ENCODE measurements around the gene CACUL1.
A peak's percentile ranks its signal among the peaks of the same experiment; 100 is the strongest.
"Not testable (repeated sequence)": the region's sequence is repeated elsewhere in the genome, so short reads cannot be mapped to it uniquely, and the experiment has no call there.

Gene CACUL1

DNA sequence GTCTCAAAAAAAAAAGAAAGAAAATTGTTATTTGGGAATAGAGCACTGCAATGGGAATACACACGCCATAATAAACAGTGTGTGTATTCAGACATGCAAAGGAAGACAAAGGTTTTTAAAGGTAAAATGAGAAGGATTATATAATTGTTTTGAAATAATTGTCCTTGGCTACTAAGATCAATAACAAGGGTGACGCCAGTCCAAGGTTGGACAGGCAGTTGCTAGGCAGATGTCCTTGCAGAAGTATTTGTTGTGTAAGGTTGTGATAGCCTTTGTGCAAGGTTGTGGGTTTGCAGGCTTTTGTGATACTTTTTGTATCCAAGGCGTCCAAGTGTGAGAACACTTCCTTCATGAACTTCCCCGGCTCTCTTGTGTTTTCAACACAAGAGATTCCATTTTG lies 87.0 kb downstream of the CACUL1 start:
- Mint-ChIP-seq H3K9me3 (no peaks in the 10 kb centered on the region), H3K4me1 (peaks cover 5% of the 10 kb centered on the region), H3K27me3 (peaks cover 25% of the 10 kb centered on the region), H3K4me3 (no peak overlapping the region), H3K36me3 (ENCODE audit: insufficient read depth) (peaks cover 7% of the 10 kb centered on the region), H3K27ac (ENCODE audit: low read depth) (no peak overlapping the region)
- no peak for DNase-seq (ENCODE audit: low spot score in 2 of 2)
- no peak for ATAC-seq (replicated peaks; ENCODE audit: extremely low read depth, poor library complexity, severe bottlenecking)

DNA sequence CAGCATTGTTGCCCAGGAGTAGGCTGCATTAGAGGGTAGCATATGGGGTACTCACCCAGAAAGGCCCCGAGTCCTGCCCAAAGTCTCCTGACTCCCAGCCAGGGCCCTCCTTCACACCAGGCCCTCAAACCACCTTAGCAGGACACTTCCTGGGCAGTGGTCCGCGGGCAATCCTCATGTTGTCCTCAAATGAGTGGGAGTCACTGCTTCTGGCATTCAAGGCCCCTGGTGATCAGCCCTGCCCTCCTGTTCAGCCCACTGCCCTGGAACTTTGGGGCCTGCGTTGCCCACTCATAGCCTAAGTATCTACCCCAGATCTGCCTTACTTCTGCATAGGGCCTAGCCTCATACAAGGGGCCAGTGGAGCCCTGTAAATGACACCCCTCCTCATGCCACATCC lies 88.4 kb downstream of the CACUL1 start:
- H3K4me3 Mint-ChIP-seq = no peak overlapping the region
- no peak overlapping the region for H3K27ac Mint-ChIP-seq (ENCODE audit: low read depth)
- H3K36me3 Mint-ChIP-seq (ENCODE audit: insufficient read depth) = peaks cover 7% of the 10 kb centered on the region
- no peak for DNase-seq (ENCODE audit: low spot score in 2 of 2)
- peaks cover 6% of the 10 kb centered on the region for H3K9me3 Mint-ChIP-seq
- peaks cover 12% of the 10 kb centered on the region for H3K4me1 Mint-ChIP-seq
- ATAC-seq (replicated peaks; ENCODE audit: extremely low read depth, poor library complexity, severe bottlenecking) = no peak
- H3K27me3 Mint-ChIP-seq = peaks cover 39% of the 10 kb centered on the region

DNA sequence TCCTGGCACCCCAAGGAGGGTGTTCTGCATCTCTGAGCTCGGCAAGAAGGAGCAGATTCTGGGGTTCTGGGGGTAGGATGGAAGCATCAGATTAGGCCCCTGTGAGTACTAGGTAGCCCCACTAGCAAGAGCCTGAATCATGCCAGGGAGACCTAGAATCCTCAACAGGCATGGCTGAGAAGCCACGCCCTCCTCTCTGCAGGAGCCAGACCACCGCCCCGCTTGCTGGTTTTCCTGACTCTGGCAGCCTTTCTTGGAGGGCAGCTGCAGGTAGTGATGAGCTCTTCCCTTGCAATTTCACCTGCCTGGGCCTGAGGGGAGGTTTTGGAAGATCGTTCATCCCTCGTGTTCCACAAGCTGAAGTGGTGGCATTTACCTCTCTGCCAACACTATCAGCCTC lies 90.4 kb downstream of the CACUL1 start:
- Mint-ChIP-seq H3K36me3 (ENCODE audit: insufficient read depth) (peaks cover 7% of the 10 kb centered on the region), H3K9me3 (peaks cover 7% of the 10 kb centered on the region), H3K27me3 (peaks cover 42% of the 10 kb centered on the region), H3K4me3 (no peak overlapping the region), H3K27ac (ENCODE audit: low read depth) (no peak overlapping the region), H3K4me1 (peaks cover 16% of the 10 kb centered on the region)
- DNase-seq (ENCODE audit: low spot score in 2 of 2) (no peak), ATAC-seq (replicated peaks; ENCODE audit: extremely low read depth, poor library complexity, severe bottlenecking) (no peak)

DNA sequence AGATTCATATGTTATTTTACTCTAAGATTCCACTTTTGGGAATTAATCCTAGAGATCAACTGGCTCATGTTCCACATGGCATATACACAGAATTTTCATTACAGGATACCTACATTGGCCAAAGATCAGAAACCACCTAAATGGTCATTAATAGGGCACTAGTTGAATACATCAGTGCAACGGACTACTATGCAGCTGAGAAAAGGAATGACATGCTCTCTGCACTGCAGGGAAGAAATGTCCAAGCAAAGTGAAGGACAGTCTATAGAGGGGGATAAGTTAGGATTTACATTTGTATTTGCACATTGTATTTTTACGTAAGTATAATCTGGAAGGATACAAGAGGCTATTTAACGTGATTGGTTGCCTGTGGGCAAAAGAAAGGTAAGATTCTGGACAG lies 91.6 kb downstream of the CACUL1 start:
- DNase-seq (ENCODE audit: low spot score in 2 of 2) (no peak), ATAC-seq (replicated peaks; ENCODE audit: extremely low read depth, poor library complexity, severe bottlenecking) (no peak)
- H3K27me3 Mint-ChIP-seq = peaks cover 45% of the 10 kb centered on the region
- no peak overlapping the region for H3K27ac Mint-ChIP-seq (ENCODE audit: low read depth)
- peaks cover 7% of the 10 kb centered on the region for H3K9me3 Mint-ChIP-seq
- no peak overlapping the region for H3K4me3 Mint-ChIP-seq
- H3K4me1 Mint-ChIP-seq = peaks cover 18% of the 10 kb centered on the region
- H3K36me3 Mint-ChIP-seq (ENCODE audit: insufficient read depth) = peaks cover 8% of the 10 kb centered on the region

DNA sequence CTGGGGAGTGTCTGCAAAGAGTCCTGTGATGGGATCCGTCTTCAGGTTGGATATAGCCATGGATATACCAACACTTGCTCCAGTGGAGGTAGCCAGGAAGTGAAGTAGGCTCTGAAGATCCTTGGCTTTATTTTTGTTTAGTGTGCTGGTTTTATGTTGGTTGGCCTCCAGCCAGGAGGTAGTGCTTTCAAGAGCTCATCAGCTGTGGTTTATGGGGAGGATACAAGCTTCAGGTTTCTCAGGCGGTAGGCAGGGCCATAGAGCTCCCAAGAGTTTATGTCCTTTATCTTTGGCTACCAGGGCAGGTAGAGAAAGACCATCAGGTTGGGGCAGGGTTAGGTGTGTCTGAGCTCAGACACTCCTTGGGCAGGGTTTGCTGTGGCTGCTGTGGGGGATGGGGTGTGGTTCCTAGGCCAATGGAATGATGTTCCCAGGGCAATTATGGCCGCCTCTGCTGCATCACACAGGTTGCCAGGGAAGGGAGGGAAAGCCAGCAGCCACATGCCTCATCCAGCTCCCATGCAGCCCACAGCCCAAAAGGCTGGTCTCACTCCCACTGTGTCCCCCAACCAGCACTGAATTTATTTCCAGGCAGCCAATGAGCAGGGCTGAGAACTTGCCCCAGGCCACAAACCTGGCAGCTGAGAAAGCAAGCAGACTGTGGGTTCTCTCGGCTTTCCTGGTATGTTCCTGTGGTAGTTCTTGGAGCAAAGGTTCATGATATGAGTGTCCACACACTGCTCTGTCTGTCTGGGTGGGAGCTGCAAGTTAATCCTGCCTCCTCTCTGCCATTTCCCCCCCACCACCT lies 92.3 kb downstream of the CACUL1 start:
- Mint-ChIP-seq H3K27me3 (peaks cover 53% of the 10 kb centered on the region), H3K36me3 (ENCODE audit: insufficient read depth) (peaks cover 8% of the 10 kb centered on the region), H3K9me3 (peaks cover 7% of the 10 kb centered on the region), H3K4me3 (no peak overlapping the region), H3K4me1 (peaks cover 24% of the 10 kb centered on the region), H3K27ac (ENCODE audit: low read depth) (no peak overlapping the region)
- DNase-seq (ENCODE audit: low spot score in 2 of 2) = no peak
- ATAC-seq (replicated peaks; ENCODE audit: extremely low read depth, poor library complexity, severe bottlenecking) = no peak

DNA sequence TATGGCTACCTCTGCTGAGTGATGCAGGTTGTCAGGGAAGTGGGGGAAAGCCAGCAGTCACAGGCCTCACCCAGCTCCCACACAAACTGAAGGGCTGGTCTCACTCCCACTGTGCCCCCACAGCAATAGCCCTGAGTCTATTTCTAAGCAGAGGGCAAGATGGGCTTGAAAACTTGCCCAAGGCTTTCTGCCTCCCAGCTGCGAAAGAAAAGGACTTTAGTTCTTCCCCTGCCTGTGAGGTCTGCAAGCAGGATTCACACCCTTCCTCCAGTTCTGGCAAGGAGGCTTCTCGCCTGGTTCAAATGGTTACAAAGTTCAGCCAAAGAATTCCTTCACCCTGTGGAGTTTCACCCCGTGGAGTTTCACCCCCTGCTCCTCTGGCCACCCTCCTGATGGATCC lies 96.0 kb downstream of the CACUL1 start:
- Mint-ChIP-seq H3K27ac (ENCODE audit: low read depth) (no peak overlapping the region), H3K36me3 (ENCODE audit: insufficient read depth) (peaks cover 2% of the 10 kb centered on the region), H3K27me3 (peaks cover 74% of the 10 kb centered on the region), H3K4me1 (peaks cover 24% of the 10 kb centered on the region), H3K4me3 (peak overlapping the region; percentile 16), H3K9me3 (peaks cover 7% of the 10 kb centered on the region)
- DNase-seq (ENCODE audit: low spot score in 2 of 2) (no peak), ATAC-seq (replicated peaks; ENCODE audit: extremely low read depth, poor library complexity, severe bottlenecking) (no peak)

DNA sequence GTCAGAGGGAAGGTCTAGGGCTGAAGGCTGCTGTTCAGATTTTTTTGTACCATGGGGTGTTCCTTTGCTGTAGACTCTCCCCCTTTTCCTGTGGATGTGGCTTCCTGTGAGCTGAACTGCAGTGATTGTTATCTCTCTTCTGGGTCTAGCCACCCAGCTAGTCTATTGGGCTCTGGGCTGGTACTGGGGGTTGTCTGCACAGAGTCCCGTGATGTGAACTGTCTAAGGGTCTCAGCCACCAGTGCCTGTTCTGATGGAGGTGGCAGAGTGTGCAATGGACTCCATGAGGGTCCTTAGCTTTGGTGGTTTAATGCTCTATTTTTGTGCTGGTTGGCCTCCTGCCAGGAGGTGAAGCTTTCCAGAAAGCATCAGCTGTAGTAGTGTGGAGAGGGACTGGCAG lies 96.6 kb downstream of the CACUL1 start:
- Mint-ChIP-seq H3K4me3 (peak overlapping the region; percentile 14), H3K27me3 (peaks cover 74% of the 10 kb centered on the region), H3K4me1 (peaks cover 24% of the 10 kb centered on the region)
- H3K27ac Mint-ChIP-seq (ENCODE audit: low read depth); H3K36me3 Mint-ChIP-seq (ENCODE audit: insufficient read depth); DNase-seq (ENCODE audit: low spot score in 2 of 2); ATAC-seq (replicated peaks; ENCODE audit: extremely low read depth, poor library complexity, severe bottlenecking); H3K9me3 Mint-ChIP-seq: not testable (repeated sequence)

DNA sequence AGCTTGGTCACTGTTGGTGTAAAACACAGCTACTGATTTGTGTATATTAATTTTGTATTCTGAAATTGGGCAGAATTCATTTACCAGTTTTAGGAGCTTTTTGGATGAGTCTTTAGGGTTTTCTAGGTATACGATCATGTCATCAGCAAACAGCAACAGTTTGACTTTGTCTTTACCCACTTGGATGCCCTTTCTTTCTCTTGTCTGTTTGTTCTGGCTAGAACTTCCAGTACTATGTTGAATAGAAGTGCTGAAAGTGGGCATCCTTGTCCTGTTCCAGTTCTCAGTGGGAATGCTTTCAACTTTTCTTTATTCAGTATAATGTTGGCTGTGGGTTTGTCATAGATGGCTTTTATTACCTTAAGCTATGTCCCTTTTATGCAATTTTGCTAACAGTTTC lies 109.5 kb downstream of the CACUL1 start:
- not testable (repeated sequence) for ATAC-seq (replicated peaks; ENCODE audit: extremely low read depth, poor library complexity, severe bottlenecking); DNase-seq (ENCODE audit: low spot score in 2 of 2); H3K36me3 Mint-ChIP-seq (ENCODE audit: insufficient read depth); H3K4me1 Mint-ChIP-seq; H3K27ac Mint-ChIP-seq (ENCODE audit: low read depth); H3K4me3 Mint-ChIP-seq; H3K9me3 Mint-ChIP-seq
- peaks cover 66% of the 10 kb centered on the region for H3K27me3 Mint-ChIP-seq

DNA sequence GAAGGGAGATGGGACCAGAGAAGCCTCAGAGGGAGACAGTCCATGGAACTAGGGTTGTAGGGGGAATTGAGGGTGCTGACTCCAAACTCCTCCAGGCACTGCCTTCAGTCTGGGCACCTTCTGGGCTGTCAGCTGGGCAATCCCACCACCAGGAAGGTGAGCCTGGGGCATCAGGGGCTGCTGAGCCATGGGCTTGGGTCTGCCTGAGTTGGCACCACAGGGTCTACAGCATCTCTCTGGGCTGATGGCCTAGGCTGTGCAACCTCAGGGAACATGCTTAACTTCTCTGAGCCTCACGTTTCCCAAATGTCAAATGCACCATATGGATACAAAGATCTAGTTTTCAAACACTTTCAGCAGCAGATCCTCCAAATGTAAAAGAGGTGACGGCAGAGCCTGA lies 112.5 kb downstream of the CACUL1 start:
- H3K27ac Mint-ChIP-seq (ENCODE audit: low read depth) = no peak overlapping the region
- DNase-seq (ENCODE audit: low spot score in 2 of 2) = no peak
- H3K36me3 Mint-ChIP-seq (ENCODE audit: insufficient read depth) = peaks cover 2% of the 10 kb centered on the region
- ATAC-seq (replicated peaks; ENCODE audit: extremely low read depth, poor library complexity, severe bottlenecking) = no peak
- peaks cover 10% of the 10 kb centered on the region for H3K9me3 Mint-ChIP-seq
- no peaks in the 10 kb centered on the region for H3K4me1 Mint-ChIP-seq
- no peak overlapping the region for H3K4me3 Mint-ChIP-seq
- H3K27me3 Mint-ChIP-seq = peaks cover 46% of the 10 kb centered on the region

DNA sequence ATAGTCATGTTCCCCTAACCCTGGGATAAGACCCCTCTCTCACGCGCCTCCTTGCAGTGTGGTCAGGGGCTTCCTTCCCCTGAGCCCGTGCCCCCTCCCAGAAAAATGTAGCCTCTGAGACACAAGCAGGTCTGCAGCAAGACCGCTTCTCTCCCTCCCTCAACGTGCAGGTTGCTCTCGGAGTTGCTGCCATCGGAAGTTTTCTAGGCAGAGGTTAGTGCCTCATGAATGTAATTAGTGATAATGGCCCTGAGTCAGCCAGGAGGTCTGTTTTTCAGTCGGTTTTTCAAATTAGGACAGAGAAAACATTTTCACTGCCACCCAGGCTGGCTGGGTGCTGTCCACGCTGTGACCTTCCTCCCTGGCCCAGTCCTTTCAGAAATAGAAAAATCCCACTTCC lies 116.1 kb downstream of the CACUL1 start:
- Mint-ChIP-seq H3K27me3 (peaks cover 40% of the 10 kb centered on the region), H3K4me1 (no peaks in the 10 kb centered on the region), H3K4me3 (no peak overlapping the region), H3K27ac (ENCODE audit: low read depth) (no peak overlapping the region), H3K36me3 (ENCODE audit: insufficient read depth) (no peaks in the 10 kb centered on the region), H3K9me3 (peaks cover 10% of the 10 kb centered on the region)
- no peak for ATAC-seq (replicated peaks; ENCODE audit: extremely low read depth, poor library complexity, severe bottlenecking)
- DNase-seq (ENCODE audit: low spot score in 2 of 2) = no peak

DNA sequence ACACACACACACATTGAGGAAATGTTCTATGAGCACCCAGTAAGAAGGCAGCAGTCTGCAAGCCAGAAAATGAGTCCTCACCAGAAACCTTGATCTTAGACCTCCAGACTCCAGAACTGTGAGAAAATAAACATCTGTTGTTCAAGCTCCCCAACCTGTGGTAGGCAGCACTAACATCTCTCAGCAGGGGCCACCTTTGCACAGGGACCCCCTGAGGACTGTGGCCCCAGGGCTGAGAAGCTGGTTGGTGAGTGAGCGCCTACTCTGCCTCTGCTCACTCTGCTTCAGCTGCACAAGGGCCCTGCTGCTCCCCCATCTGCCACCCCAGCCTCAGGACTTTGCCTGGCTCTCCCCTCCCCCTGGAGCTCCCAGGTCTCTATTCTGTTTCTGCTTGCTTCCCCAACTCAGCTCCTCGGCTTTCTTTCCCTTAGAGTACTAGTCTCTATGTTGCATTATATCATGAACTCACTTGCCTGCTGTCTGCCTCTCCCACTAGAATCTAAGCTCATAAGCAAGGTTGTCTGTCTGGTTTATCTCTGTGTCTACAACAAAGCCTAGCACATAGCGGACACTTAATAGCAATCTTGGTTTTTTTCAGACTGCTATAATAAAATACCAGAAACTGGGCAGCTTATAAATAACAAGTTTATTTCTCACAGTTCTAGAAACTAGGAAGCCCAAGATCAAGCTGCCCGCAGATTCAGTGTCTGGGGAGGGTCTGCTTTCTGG lies 118.9 kb downstream of the CACUL1 start:
- H3K9me3 Mint-ChIP-seq = peaks cover 9% of the 10 kb centered on the region

DNA sequence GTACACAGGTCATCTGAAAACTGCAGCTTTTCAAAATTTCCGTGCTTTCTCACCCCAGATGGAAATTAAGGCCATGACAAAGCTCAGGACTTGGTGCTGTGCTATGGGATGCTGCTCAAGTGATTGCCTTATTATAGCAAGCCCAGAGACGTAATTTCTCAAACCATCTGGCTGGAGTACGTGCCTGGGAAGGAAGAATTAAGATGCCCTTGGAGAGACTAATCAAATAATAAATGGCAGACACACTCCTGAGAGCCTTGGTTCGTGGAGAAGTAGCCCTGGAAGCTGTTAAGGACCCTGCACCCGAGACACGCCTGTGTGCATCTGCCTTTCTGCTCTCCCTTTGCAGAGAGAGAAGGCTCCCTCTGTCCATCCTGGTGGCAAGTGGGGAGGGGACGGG lies 121.0 kb downstream of the CACUL1 start:
- no peaks in the 10 kb centered on the region for H3K9me3 Mint-ChIP-seq
- ATAC-seq (replicated peaks; ENCODE audit: extremely low read depth, poor library complexity, severe bottlenecking) (no peak), DNase-seq (ENCODE audit: low spot score in 2 of 2) (no peak)
- H3K4me3 Mint-ChIP-seq = no peak overlapping the region
- no peaks in the 10 kb centered on the region for H3K36me3 Mint-ChIP-seq (ENCODE audit: insufficient read depth)
- H3K4me1 Mint-ChIP-seq = no peaks in the 10 kb centered on the region
- peaks cover 59% of the 10 kb centered on the region for H3K27me3 Mint-ChIP-seq
- no peak overlapping the region for H3K27ac Mint-ChIP-seq (ENCODE audit: low read depth)

More for the DNA sequence above, 118.9 kb downstream of the CACUL1 start:
- Mint-ChIP-seq H3K36me3 (ENCODE audit: insufficient read depth) (no peaks in the 10 kb centered on the region), H3K4me1 (no peaks in the 10 kb centered on the region), H3K27ac (ENCODE audit: low read depth) (no peak overlapping the region), H3K4me3 (no peak overlapping the region), H3K27me3 (peaks cover 53% of the 10 kb centered on the region)
- DNase-seq (ENCODE audit: low spot score in 2 of 2) = no peak
- no peak for ATAC-seq (replicated peaks; ENCODE audit: extremely low read depth, poor library complexity, severe bottlenecking)

DNA sequence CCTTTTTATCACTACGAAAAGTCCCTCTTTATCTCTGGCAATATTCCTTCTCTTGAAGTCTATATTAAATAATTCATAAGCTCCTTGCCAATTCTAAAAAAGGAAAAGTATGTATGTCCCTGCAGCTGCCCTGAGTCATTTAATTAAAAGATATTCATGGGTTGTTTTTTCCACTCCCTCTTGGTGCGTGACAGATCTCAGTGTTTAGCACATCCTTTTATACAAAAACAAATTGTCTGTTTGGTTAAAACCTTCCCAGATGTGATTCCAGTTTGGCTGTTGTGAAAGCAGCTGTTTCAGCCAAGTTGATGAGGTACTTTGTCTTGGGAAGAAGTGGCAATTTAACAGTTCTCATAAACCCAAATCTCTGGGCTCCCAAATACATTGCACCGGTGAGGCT lies 125.6 kb downstream of the CACUL1 start:
- H3K36me3 Mint-ChIP-seq (ENCODE audit: insufficient read depth) = no peaks in the 10 kb centered on the region
- no peak overlapping the region for H3K4me3 Mint-ChIP-seq
- H3K9me3 Mint-ChIP-seq = no peaks in the 10 kb centered on the region
- no peaks in the 10 kb centered on the region for H3K4me1 Mint-ChIP-seq
- no peak overlapping the region for H3K27ac Mint-ChIP-seq (ENCODE audit: low read depth)
- DNase-seq (ENCODE audit: low spot score in 2 of 2) = no peak
- no peak for ATAC-seq (replicated peaks; ENCODE audit: extremely low read depth, poor library complexity, severe bottlenecking)
- peaks cover 66% of the 10 kb centered on the region for H3K27me3 Mint-ChIP-seq
